ENCODE results near the gene SOX8. TPM values are rescaled to one million over a fixed set of nuclear protein-coding genes. Genes with fewer than 3 reads are reported as not detected.
"Not testable (repeated sequence)": the region's sequence is repeated elsewhere in the genome, so short reads cannot be mapped to it uniquely, and the experiment has no call there.

Gene SOX8
- 0.89 TPM for total RNA-seq
- long read RNA-seq, partial matches to known transcripts: 2 of 3 reads
- long read RNA-seq, other reads (novel, unspliced or antisense): 0 of 3 reads

- no peak for ATAC-seq
- intact Hi-C loops (cut with DNase I): loop anchor here (2.0 kb wide), 1 partner anchor 15 kb away; no protein-coding TSS in a partner anchor
Measured at GRCh38 chr16:981695-982144, at the start of gene SOX8. Gene SOX8, plus strand, starts transcription at chr16:981770. Its CDS starts 153 bp downstream, at chr16:981923.

GRCh38 chr16:932831-933330 is 48.7 kb upstream of the SOX8 start:
- ATAC-seq (no peak), DNase-seq (ENCODE audit: missing footprints) (no peak)
- intact Hi-C loops (cut with DNase I): no loop called here

More at GRCh38 chr16:981695-982144, at the start of gene SOX8:
- no peak for DNase-seq (ENCODE audit: missing footprints)

GRCh38 chr16:933581-933980 is 48.0 kb upstream of the SOX8 start:
- no peak for DNase-seq (ENCODE audit: missing footprints)
- intact Hi-C loops (cut with DNase I): no loop called here

GRCh38 chr16:934178-934577 is 47.4 kb upstream of the SOX8 start:
- DNase-seq (ENCODE audit: missing footprints) (no peak), ATAC-seq (no peak)
- intact Hi-C loops (cut with DNase I): no loop called here

More at GRCh38 chr16:933581-933980, 48.0 kb upstream of the SOX8 start:
- ATAC-seq: no peak

- no peak for ATAC-seq
- DNase-seq (ENCODE audit: missing footprints): no peak
- intact Hi-C loops (cut with DNase I): no loop called here
Measured at GRCh38 chr16:935684-936083, 45.9 kb upstream of the SOX8 start.

GRCh38 chr16:937311-937710 is 44.3 kb upstream of the SOX8 start:
- intact Hi-C loops (cut with DNase I): no loop called here
- ATAC-seq: no peak
- no peak for DNase-seq (ENCODE audit: missing footprints)

GRCh38 chr16:937723-938122 is 43.8 kb upstream of the SOX8 start:
- no peak for DNase-seq (ENCODE audit: missing footprints)
- intact Hi-C loops (cut with DNase I): no loop called here
- no peak for ATAC-seq

GRCh38 chr16:938136-938535 is 43.4 kb upstream of the SOX8 start:
- no peak for ATAC-seq
- intact Hi-C loops (cut with DNase I): no loop called here
- no peak for DNase-seq (ENCODE audit: missing footprints)

- DNase-seq (ENCODE audit: missing footprints) (no peak), ATAC-seq (no peak)
- intact Hi-C loops (cut with DNase I): no loop called here
Measured at GRCh38 chr16:938752-939151, 42.8 kb upstream of the SOX8 start.

- no peak for ATAC-seq
- DNase-seq (ENCODE audit: missing footprints): no peak
- intact Hi-C loops (cut with DNase I): no loop called here
Measured at GRCh38 chr16:939311-939710, 42.3 kb upstream of the SOX8 start.

- DNase-seq (ENCODE audit: missing footprints): no peak
- ATAC-seq: no peak
- intact Hi-C loops (cut with DNase I): no loop called here
Measured at GRCh38 chr16:939941-940340, 41.6 kb upstream of the SOX8 start.

- intact Hi-C loops (cut with DNase I): no loop called here
- DNase-seq (ENCODE audit: missing footprints): no peak
- ATAC-seq: no peak
Measured at GRCh38 chr16:942436-943060, 39.0 kb upstream of the SOX8 start.

GRCh38 chr16:943971-944370 is 37.6 kb upstream of the SOX8 start:
- ATAC-seq (no peak), DNase-seq (ENCODE audit: missing footprints) (no peak)
- intact Hi-C loops (cut with DNase I): no loop called here

GRCh38 chr16:945271-946047 is 36.1 kb upstream of the SOX8 start:
- intact Hi-C loops (cut with DNase I): no loop called here
- ATAC-seq (no peak), DNase-seq (ENCODE audit: missing footprints) (no peak)

- ATAC-seq (no peak), DNase-seq (ENCODE audit: missing footprints) (no peak)
- intact Hi-C loops (cut with DNase I): no loop called here
Measured at GRCh38 chr16:946048-946395, 35.5 kb upstream of the SOX8 start.

GRCh38 chr16:947255-947921 is 34.2 kb upstream of the SOX8 start:
- no peak for DNase-seq (ENCODE audit: missing footprints)
- no peak for ATAC-seq
- intact Hi-C loops (cut with DNase I): no loop called here

- not testable (repeated sequence) for DNase-seq (ENCODE audit: missing footprints); ATAC-seq
Measured at GRCh38 chr16:947922-948303, 33.7 kb upstream of the SOX8 start.

GRCh38 chr16:948767-949166 is 32.8 kb upstream of the SOX8 start:
- intact Hi-C loops (cut with DNase I); ATAC-seq; DNase-seq (ENCODE audit: missing footprints): not testable (repeated sequence)

More at GRCh38 chr16:947922-948303, 33.7 kb upstream of the SOX8 start:
- intact Hi-C loops (cut with DNase I): not testable (repeated sequence)

GRCh38 chr16:950733-951573 is 30.6 kb upstream of the SOX8 start:
- DNase-seq (ENCODE audit: missing footprints); intact Hi-C loops (cut with DNase I); ATAC-seq: not testable (repeated sequence)

All from Right ventricle myocardium inferior (tissue), 1 donor.